GM18870 (cell line): ENCODE data around the gene LCE3A.
"Not testable (repeated sequence)": the region's sequence is repeated elsewhere in the genome, so short reads cannot be mapped to it uniquely, and the experiment has no call there.

Experiments used
- ATAC-seq: cut with Tn5 transposase; IDR thresholded peaks from one replicate; pipeline ENCODE4 v1.9.1; 2021; ENCODE audit warnings: moderate library complexity; ENCODE audit not compliant: unreplicated experiment

Gene LCE3A, protein sequence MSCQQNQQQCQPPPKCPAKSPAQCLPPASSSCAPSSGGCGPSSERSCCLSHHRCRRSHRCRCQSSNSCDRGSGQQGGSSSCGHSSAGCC

DNA sequence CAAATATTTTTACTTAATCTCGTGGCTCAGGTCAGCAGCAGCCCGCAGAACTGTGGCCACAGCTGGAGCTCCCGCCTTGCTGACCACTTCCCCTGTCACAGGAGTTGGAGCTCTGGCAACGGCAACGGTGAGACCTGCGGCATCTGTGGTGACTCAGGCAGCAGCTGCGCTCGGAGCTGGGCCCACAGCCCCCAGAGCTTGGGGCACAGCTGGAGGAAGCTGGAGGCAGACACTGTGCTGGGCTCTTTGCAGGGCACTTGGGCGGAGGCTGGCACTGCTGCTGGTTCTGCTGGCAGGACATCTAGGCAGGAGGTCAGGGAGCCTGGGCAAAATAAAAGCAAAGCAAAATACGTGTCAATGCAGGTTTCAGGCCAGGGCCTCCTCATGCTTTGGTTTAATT, at the start of gene LCE3A:
Gene LCE3A, minus strand, starts transcription at position 301 of the 400 bp plus-strand sequence. Its CDS starts 0 bp downstream, at position 301.
- ATAC-seq, result no peak

DNA sequence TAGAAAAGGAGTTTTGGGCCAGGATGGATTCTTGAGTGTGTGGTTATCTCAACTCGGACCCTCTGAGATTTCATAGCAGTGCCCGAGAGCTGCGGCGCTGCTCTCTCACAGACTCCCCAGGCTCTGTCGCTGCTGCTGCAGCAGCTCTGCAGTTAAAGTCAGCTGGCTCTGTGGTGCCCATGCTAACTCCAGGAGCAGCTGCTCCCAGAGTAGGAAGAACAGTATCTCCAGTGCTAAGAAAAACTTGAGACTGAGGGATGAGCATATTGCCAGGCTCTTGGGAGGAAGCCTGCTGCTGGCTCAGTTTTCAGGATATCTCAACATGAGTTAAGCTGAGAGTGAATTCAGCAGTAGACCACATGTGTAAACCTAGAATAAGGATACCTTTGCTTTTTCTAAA, 44.7 kb upstream of the LCE3A start:
- ATAC-seq, result no peak

DNA sequence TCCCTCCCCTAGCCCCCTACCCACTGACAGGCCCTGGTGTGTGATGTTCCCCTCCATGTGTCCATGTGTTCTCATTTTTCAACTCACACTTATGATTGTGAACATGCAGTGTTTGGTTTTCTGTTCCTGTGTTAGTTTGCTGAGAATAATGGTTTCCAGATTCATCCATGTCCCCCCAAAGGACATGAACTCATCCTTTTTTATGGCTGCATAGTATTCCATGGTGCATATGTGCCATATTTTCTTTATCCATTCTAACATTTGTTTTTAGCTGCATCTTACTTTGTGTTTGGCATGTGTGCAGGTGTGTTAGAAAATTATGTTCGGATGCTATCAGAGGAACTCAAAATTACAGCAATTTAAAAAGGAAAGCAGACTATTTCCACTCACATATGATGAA, 43.3 kb upstream of the LCE3A start:
- ATAC-seq, result not testable (repeated sequence)

DNA sequence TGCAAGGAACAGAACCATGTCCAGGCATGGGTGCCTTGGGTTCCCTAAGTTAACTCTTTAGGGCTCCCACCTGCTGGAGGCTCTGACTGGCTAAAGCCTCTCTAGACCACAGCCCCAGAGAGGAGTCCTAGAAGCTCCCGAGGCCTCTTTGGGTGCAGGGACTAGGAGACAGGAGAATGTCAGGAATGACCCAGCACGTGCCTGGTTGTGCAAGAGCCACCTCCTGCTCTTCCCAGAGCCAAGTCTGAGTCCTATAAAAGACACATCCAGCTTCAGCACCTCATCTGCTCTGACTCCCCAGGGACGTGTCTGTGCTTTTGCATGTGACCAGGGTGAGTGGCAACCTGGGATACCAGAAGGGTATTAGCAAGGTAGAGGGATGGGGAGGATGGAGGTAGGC, 40.2 kb upstream of the LCE3A start, which contains the start of gene LCE2D:
Gene LCE2D, plus strand, starts transcription at position 283 of the 400 bp plus-strand sequence. CDS start 726 bp downstream, outside the sequence.
- ATAC-seq, result no peak

DNA sequence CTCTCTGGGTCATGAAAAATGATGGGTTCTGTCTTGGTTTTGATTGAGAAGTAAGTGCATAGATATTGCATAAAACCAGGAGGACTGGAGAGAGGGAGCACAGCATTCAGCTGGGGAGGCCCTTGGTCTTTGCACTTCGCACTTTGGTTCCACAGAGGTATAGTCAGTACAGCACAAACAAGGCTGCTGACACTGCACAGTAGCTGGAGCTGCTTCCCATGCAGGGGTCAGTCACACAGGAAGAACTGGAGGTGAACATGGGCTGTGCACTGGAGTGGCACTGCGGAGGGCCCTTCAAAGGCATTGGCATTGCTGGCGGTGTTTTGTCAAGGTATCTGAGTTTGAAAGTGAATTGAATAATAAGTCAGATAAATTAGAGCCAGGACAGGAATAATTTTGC, 35.7 kb upstream of the LCE3A start:
- no peak for ATAC-seq

DNA sequence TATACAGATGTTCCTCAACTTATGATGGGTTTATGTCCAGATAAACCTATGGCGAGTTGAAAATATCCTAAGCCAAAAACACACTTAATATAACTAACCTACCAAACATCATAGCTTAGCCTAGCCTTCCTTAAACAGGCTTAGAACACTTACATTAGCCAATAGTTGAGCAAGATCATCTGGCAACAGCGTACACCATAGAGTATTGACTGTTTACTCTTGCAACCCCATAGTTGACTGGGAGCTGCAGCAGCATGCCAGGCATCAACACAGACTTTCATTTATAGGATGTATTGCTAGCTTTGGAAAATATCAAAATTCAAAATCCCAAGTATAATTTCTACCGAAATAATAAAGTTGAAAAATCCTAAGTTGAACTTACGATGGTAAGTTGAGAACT, 34.8 kb upstream of the LCE3A start:
- ATAC-seq, result no peak

DNA sequence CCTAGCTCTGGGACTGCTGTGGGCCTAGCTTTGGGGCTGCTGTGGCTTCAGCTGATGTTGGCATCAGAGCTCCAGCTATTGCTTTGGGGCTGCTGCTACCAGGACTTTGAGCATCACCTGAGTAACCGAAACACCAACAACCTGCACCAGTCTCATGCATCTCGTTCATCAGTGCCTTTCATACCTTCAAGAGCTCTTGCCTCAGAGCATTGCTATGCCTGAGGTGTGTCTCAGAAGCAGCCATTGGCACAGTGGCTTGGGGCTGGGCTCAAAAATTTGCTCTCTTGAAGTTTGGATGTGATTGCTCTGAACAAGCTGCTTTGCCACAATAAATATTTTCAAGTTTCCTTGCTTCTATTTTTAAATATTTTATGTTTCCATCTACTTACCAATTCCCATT, 33.6 kb upstream of the LCE3A start:
- no peak for ATAC-seq

DNA sequence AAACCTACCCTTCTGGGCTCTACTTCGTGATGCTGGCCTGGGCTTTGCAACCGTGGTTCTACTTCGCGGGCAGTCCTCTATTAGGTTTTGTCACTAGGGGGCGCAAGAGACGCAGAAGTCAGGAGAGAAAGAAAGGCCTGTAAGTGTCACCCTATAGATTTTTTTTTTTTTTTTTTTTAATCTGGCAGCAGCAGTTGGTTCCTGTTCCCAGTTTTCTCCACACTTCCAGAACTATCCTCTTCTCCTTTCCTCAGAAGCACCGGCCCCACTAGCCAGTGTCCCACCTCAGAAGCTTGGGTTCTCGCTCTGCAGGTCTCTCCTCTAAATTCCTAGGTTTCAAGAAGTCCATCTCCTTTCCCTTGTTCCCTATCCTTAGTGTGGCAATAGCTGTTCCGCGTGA, 31.2 kb upstream of the LCE3A start:
- ATAC-seq, result no peak

DNA sequence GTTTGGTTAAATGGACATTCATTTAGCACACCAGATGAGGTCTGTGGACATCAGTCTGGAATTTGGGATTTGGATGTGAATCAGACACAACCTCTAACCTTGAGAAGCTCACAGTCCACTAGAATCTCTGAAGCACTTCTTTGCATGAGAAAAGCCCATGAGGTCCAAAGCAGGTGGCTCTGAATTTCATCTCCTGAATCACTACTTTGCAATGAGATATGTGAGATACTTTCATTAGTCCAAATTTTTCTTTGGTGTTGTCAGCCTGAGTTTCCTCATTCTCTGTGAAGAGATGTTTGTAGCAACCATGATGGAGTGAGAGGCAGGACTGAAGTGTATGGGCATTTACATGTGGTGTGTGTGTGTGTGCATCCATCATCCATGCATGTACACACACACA, 23.8 kb upstream of the LCE3A start:
- ATAC-seq, result no peak

DNA sequence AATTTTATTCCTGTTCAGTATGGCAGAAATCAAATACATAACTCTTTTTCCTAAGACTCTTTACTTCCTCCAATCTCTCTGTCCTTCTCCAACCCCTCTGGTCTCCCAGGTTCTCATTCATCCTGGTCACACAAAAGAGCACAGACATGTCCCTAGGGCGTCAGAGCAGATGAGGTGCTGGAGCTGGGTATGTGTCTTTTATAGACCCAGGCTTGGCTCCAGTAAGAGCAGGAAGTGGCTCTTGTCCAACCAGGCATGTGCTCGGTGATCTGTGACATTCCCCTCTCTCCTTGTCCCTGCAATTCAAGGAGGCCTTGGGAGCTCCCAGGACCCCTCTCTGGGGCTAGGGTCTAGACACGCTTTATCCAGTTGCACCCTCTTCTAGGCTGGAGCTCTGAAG, 22.2 kb upstream of the LCE3A start:
- no peak for ATAC-seq

DNA sequence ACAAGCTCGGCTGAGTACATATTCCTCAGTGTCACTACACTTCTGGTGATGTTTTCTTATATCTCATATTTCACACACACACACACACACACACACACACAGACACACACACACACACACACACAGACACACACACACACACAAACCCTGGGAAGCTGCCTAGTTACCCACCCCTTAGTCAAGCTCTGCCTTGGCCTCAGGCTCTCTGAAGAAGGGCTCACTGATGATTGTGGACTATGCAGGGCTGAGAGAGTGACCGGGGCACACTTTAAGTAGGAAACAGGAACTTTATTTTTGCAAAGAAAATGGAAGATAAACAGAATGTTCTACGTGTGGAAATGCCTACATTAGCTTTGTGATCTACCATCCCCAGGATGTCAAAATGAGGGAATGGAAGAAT, 21.0 kb upstream of the LCE3A start:
- no peak for ATAC-seq

DNA sequence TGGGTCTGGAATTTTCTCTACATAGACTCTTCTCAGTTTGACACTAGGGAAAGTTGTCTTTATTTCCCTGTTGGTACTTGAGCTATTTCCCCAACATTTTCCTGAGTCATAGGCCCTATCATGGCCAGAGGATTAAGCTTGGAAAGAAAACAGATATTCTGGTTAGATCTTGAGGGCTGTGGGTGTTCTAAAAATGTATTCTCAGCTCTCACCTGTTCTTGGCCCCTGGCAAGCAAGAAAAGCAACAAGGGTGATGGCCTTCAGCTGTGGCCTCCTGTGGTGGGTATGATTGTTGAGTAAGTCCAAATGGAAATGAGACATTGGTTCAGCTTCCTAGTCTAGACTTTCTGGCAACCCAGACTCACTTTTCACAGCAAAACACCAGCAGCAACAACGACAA, 17.4 kb upstream of the LCE3A start:
- ATAC-seq, result no peak

DNA sequence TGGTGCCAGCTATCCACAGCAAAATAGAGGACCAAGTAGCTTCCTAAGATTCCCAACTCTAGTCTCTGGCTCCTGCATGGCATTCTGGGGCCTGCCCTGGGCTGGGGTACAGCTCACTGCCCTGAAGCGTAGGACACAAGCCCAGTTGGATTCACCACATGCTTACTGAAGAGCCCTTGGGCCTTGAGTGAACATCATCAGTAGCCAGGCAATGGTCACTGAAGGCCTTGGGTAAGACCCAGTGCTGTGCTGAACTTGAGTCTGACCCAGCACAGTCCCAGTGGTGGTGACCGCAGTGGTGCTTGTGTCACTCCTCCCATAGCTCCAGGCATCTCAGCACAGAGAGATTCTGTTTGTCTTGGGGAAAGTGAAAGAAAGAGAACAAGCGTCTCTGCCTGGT, 7.7 kb upstream of the LCE3A start:
- no peak for ATAC-seq

DNA sequence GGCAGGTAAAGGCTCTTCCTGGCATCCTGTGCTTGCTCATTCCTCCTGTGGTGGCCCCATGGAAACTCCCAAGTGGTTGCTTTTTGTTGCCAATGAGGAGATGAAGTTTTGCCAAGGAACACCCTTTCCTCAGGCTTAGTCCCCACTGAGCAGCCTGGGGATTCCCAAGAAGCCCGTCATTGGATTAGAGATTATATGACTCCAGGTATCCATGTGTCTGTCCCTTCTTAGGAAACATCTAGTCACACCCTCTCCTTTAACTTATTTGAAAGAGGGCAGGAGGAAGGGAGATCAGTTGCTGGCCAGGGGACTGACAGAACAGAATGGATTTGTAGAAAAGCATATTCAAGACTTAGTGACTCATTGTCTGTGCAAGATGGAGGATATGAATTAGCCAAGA, 3.8 kb upstream of the LCE3A start:
- no peak for ATAC-seq

DNA sequence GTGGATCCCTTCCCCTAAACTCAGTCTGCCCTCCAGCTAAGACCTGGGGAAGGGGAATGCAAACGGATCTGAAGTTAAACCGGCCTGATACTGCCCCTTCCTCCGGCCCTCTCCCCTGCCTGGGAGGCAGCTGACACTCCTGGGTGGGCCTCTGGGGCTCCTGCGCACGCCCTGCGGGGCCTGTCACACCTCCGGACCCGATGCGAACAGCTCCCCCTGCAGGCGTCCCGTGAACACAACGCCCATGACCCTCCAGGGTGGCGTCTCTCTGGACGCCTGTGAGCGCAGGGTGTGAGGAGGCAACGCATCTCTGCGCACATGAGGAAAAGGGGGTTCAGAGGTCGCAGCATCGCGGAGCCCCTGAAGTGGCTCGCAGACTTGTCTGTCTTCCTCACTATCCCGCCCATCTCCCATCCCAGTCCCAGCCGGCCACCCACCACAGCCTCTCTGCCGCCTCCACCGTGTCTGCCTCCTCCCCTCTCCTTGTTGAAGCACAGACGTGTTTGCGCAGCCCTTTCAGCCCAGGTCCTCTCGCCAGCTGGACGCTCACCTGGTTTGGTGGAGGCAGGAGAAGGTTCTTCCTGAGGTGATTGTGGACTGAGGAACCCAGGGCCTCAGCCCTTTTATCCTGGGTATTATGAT, 421 bp upstream of the LCE3A start:
- no peak for ATAC-seq

DNA sequence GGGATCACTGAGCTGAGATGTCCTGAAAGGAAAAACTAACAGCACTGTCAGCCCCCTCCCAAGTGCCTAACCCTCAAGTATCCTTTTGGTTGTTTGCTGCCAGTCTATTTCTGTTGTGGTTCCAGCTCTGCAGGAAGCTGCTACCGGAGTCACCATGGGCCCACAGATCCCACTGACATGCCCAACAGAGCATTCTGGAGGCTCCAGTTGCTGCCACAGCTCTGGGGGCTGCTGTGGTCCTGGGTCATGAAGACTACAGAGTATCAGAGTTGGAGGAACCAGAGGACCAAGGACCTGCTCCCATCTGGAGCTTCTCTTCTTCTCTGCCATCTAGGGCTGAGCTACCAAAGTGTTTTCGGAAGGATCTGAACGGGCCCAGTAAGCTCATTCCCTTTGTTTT, 910 bp downstream of the LCE3A start:
- ATAC-seq, result no peak

DNA sequence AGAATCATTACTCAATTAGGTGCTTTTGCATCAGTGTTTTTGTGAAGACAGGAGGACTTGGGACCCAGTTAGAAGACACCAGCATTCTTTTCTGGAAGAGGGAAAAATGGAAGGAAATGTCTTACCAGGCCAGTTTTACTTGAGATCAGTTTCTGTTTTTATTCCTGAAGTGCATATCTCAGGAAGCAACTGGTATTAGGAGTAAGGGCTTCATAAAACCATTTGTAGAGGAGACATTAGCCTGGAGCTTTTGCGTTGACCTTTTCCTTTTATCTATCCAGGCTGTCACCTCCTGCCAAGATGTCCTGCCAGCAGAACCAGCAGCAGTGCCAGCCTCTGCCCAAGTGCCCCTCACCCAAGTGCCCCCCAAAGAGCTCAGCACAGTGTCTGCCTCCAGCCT, 9.4 kb downstream of the LCE3A start, which contains the start of gene LCE3B:
Gene LCE3B, plus strand, starts transcription at position 301 of the 400 bp plus-strand sequence. Its CDS starts 0 bp downstream, at position 301.
- no peak for ATAC-seq

DNA sequence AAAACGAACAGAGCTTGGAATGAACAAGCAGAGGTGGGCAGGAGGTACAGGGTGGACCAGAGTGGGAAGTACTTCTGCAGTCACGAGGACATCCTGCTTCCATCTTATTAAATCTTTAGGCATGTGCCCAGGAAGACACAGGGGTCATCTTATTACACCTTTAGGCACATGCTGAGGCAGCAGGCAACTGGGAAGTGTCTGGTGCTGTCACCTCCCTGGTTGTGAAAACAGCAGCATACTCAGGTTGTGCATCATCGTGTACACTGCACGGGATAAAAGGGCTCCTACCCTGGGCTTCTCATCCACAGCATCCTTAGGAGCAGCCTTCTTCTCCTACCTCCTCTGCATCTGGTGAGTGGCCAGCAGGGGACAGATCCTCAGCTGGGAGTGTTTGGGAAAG, 23.0 kb downstream of the LCE3A start, which contains the start of gene LCE3C:
Gene LCE3C, plus strand, starts transcription at position 301 of the 400 bp plus-strand sequence. CDS start 498 bp downstream, outside the sequence.
- no peak for ATAC-seq

DNA sequence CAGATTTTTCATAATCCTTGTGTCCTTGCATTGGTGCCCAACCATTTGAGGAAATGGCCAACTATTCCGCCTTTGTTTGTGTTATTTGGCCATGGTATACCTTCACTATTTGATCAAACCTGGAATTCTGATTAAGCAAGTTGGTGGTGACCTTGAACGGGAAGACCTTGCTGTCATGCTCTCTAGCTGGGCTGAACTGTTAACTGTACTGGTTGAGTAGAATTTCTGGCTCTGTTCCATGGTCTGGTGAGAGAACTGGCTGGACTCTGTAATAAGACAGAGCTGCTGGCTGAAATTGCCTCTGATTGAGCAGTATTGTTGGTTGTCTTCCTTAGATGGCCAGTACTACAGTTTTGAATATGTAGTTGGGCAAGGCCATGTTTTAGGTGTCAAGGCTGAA, 25.9 kb downstream of the LCE3A start:
- no peak for ATAC-seq

DNA sequence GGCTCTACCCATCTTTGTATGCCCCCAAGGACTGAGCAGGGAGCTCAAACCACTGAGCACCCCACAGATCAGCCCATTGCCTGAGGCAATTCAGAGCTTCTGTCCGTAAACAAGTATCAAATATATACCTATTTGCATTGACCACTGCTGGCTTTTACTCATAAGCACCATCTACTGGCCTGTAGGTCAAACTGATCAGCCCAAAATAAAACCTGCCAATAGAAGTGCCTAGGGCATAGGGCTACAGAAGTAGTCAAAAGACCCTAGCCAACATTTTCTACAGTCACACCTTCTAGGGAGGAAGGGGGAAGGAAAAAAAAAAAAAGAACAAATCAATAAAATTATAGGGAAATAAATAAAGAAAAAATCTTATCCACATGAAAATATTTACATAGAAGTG, 37.3 kb downstream of the LCE3A start:
- ATAC-seq, result no peak

DNA sequence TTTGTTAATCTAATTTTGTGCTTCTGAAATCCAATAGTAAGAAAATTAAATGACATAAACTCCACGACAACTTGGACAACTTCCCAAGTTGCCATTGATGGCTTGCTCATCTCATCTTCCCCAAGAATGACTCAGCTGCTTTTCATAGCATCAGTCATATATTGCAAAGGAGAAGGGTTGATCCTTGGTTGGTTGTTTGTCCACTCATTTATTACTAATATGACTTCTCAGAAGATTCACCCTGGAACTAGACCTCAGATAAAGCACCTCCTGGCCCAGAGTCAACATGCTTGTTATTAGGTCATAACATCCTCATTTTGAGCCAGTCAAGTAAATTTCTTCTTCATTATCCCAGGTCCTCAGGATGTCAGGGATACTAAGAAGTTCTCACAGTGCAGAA, 40.3 kb downstream of the LCE3A start:
- ATAC-seq, result no peak

DNA sequence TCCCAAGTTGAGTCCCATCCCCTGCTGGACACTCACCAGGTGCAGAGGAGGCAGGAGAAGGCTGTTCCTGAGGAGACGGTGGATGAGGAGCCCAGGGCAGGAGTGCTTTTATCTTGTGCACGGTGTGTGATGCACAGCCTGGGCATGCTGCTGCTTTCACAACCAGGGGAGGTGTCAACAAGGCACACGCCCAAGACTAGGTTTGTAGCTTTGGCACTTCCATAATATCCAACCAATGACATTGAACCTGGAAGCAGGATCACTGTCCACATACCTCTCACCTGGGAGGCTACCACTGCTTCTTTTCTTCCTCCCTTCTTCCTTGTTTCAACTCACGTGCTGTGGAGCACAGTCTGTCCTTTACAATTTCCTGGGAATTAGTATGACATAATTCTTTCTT, 42.5 kb downstream of the LCE3A start, which contains the start of gene LCE3D:
Gene LCE3D, minus strand, starts transcription at position 84 of the 400 bp plus-strand sequence. CDS start 580 bp downstream, outside the sequence.
- ATAC-seq, result no peak

DNA sequence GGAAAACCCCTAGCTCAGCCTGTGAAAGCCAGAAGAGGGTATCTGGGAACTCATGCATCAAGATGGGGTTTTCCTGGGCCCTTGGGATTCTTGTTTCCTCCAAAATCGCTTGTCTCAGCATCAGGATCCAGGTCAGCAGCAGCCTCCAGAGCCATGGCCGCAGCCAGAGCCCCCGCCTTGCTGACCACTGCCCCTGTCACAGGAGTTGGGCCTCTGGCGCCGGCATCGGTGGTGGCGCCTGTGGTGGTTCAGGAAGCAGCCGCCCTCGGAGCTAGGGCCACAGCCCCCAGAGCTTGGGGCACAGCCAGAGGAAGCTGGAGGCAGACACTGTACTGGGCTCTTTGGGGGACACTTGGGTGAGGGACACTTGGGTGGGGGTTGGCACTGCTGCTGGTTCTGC, 43.4 kb downstream of the LCE3A start:
- ATAC-seq, result not testable (repeated sequence)
